HG02970 (cell line): ENCODE data around the gene SRGAP2.
"Not testable (repeated sequence)": the region's sequence is repeated elsewhere in the genome, so short reads cannot be mapped to it uniquely, and the experiment has no call there.

Source experiments
- ATAC-seq: cut with Tn5 transposase; IDR thresholded peaks from one replicate; pipeline ENCODE4 v1.9.1; 2021; ENCODE audit warnings: mild to moderate bottlenecking, moderate library complexity, moderate number of reproducible peaks; ENCODE audit not compliant: unreplicated experiment, low FRiP score

The SRGAP2 gene

DNA sequence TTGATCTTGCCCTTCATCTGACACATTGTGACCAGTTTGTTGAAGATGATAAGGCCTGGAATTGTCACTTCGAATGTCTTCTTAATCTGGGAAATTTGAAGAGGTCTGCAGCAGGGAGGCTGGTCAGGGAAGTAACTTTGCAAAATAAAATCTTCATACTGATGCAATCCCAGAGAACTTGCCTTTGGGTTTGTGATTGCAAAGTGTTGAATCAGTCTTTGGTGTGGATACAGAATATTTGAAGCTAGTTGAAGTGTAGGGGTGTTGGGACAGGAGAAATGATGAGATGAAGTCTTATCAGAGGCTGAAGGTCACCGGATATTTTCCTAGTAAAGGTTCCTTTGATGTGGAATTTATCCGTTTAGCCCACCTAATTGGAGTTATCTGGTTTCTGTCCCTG lies 42.1 kb downstream of the SRGAP2 start:
- ATAC-seq: not testable (repeated sequence)

DNA sequence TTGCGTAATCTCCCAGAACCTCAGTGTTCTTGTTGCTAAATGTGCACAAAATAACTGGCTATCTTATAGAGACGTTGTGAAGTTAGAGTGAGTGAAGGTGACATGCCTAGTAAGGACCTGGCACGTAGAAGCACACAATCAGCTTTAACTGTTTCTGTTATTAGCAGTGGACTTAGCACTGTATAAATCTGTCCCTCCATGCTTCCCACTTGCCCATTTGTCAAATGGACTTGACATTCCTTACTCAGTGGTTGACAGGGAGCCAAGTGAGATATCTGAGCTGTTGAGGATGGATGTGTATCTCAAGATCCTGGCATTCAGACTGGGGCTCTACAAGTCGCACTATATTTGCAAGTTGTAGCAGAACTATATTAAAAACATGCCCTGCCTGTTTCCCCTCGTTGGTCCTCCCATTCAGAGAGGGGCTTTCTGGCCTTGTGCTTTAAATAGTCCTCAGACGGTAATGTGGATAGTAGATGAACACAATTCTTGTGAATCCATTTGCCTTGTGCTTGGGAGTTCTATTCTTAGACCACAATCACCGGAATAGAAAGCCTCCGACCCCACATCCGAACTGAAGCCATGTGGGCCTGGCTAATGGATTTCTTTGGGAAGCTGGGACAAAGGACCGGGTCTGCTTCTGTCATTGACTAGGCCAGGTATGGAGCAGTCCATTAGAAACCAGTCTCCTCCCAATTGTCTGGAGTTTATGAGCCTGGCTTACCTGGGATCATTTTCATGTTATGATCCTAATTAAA lies 43.0 kb downstream of the SRGAP2 start:
- ATAC-seq: not testable (repeated sequence)

DNA sequence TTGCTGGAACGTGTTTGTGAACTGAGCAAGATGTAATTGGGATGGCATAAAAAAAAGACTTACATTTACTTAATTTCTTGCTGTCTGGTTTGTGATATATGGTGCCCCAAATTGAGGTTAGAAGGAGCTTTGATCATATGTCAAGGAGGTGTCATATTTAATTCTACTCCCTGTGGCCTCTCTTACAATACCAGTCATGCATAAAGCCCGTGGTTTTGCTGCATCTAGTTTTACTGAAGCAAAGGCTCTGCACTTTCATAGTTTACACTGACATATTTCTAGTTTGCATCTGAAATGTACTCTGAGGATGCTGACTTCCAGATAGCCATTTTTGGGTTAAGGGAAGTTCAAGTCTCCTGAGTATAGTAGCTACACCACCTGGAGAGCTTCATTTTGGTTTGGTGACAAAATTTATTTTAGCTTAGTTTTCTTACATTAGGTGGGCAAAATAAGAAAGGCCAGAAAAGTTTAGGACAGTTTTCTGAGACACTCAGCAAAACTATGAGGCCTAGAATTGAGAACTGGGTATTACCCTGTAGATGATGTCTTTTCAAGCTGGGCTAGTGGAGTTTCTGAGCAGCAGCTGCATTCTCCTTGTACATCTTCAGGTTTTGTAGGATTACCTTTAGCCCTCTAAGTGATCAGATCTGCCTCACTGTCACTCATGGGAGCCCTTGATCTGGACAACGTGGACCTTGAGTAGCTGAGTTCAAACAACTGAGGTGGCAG lies 47.8 kb downstream of the SRGAP2 start:
- ATAC-seq: not testable (repeated sequence)

DNA sequence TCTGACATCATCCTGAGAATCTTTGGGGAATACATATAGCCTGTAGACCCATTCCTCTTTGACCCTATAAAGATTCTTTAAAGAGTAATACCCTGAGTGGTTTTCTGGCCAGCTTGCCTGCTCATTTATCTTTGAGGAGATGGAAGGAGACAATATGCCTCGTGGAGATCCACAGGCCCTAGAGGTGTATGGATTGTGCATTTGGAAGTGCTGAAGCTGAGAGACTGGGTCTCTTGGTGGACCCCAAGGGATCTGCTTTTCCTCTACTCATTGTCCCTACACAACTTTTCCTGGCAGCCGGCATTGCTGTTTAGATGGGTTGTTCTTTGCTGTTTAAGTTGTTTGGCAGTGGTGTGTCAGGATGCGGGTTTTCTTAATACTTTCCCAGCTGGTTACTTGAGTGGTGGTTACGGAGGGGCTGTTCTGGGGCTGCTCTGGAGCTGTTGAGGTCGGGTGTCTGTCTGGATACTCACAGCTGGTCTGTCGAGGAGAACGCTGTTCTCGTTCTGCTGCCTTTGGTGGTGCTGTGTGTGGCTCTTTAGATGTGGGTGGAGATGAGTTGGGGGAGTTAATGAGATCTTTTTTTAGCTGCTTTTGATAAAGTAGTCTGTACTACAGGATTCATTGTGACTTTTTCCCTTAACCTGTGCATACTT lies 49.5 kb downstream of the SRGAP2 start:
- ATAC-seq: not testable (repeated sequence)
